Stimulated activated CD4-positive, alpha-beta T cell treated with anti-CD3 and anti-CD28 coated beads, Interleukin-4, amount 100 ng/mL, for 48 hours (primary cell): ENCODE results near the gene MT1G.
"Not testable (repeated sequence)": the region's sequence is repeated elsewhere in the genome, so short reads cannot be mapped to it uniquely, and the experiment has no call there.

Experiments used
- DNase-seq, 2 donors: peaks; one replicate each; pipeline ENCODE4 v3.0.0-alpha.2; 2020; ENCODE audit warnings: low read depth in 2 of 2

Gene MT1G

GRCh38 chr16:56665286-56666261 is 2.3 kb downstream of the MT1G start:
- DNase-seq, result not testable (repeated sequence)

DNA sequence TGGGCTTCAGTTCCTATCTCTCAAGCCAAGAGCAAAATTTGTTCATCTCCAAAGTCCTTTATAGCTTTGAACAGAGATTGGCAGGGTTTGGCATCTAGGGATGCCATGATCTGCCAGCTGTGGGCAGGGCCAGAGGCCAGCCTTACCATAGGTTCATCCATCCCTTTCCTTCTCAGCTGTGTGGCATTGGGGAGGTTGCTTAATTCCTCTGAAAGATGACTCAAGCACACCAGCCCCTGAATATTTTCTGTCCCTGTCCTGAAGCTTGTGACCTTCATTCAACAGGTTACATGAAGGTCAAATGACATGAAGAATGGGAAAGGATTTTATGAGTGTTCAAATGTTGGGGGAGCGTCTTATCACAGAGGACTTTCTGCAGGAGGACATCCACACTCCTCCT is 3.4 kb downstream of the MT1G start:
- DNase-seq, result no peak

- no peak for DNase-seq
These were observed 5.2 kb downstream of the MT1G start for GRCh38 chr16:56662357-56663354.

GRCh38 chr16:56658327-56658875 is 9.5 kb downstream of the MT1G start:
- no peak for DNase-seq

DNA sequence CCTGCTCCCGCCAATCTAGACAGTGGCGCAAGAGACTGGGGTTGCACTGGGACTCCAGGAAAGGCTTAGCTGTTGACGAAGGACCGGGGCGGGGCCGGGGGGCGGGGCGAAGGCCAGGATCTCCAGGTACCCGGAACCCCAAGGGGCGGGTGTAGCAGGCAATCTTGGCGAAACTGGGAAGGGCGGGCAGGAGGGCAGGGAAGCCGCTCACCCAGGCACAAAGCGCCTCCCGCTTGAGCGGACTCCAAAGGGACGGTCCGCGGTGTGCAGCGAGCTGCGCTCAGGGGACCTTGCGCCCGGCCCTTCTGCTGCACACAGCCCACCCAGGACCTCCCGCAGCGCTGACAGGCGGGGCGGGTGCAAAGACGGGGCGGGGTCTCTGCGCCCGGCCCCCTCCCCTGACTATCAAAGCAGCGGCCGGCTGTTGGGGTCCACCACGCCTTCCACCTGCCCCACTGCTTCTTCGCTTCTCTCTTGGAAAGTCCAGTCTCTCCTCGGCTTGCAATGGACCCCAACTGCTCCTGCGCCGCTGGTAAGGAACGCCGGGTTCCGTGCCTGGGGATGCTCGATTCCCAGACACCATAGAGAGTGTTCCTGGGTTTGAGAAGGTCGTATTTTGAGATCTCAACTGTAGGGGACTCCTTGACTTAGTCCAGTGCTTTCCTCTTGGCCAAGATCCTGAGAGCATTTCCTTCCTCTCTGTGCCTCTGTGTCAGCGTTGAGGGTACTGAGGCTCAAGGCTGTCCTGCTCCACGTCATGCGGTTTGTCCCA is 10.1 kb downstream of the MT1G start, which contains the start of gene MT1F:
Gene MT1F, plus strand, starts transcription at position 405 of the 772 bp plus-strand sequence. Its CDS starts 100 bp downstream, at position 505.
- DNase-seq, result peak; percentile 58 to 66

DNA sequence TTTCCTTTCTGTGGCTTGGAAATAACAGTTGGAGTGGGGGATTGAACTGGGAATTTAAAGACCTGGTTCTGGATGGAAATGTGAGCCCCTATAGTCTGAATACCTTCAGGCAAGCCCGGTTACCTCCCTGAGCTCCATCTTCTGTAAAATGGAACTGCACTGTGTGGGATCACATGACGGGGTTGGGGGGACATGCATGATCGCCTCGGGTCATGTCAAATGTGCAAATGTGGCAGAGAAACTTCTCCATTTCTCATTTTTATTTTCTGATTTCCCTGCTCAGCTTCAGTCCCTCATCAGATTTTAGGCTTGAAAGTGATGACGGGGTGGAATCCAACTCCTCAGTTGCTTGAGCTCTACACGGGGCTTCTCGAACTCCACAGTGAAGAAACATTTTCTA is 14.6 kb downstream of the MT1G start:
- DNase-seq, result no peak

- DNase-seq, result no peak
These were observed 15.3 kb downstream of the MT1G start for GRCh38 chr16:56652600-56652999.

GRCh38 chr16:56651586-56651985 is 16.3 kb downstream of the MT1G start, which contains the start of gene MT1B:
Gene MT1B (plus strand): TSS chr16:56651886. CDS start chr16:56651954, 68 bp downstream.
- no peak for DNase-seq

DNA sequence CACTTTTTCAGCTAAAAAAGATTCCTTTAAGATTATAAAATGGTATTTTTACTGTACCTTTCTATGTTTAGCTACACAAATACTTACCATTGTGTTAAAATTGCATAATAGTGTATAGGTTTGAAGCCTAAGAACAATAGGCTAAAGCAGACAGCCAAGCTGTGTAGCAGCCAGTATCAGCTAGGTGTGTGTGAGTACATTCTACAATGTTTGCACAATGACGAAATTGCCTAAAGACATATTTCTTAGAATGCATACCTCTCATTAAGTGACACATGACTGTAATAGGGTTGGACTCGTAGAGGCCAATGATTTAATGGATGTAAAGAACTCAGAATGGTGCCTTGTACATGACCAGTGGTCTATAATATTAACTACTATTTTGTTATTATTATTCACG is 18.0 kb downstream of the MT1G start:
- no peak for DNase-seq

GRCh38 chr16:56649271-56649670 is 18.6 kb downstream of the MT1G start:
- DNase-seq, result no peak

DNA sequence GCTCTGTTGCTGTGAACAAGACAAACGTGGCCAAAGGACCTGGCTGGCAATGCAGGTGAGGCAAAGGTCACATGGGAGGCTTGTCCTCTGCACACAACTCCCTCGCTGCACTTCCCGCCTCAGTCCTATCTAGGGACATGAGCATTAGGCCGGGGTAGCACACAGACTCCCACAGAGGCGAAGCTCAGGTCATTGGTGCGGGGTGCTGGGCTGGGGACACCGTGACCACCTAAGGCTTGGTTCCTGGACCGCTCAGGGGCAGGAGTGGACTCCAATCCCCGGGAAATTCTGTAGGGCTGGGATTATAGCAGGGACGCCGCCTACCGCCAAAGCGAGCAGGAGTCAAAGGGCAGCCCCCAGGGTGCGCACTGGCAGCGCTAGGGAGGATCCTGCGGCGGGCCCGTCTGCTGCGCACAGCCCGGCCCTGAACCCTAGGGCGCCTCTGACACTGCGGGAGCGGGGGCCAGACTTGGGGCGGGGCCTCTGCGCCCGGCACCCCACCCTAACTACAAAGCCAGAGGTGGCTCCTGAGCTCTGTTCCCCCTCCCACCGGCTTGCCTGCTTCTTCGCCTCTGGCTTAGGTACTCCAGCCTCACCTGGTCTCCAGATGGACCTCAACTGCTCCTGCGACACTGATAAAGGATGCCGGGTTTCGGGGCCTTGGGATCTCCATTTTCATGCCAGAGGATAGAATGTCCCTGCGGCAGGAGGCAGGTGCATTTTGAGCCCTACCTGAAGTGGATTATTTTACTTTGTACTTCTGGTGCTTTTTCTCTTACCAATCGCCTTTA is 20.0 kb downstream of the MT1G start:
- DNase-seq, result no peak

DNA sequence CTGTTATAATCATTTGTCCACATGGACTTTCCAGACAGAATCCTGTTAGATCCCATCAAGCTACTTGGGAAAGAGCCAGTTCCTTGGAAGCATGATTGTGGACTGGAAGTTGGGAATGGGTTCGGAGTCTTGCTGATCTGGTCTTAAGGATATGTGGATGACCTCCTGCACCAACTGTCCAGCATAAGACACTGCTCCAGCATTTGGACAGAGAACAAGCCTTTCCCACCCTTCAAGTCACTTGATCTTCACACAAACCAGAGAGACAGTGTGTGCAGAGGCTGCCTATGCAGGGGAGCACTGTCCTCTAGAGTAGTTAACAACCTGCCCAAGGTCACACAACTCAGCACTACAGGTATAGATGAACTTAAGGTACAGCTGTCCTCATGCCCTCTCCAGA is 22.0 kb downstream of the MT1G start:
- no peak for DNase-seq

GRCh38 chr16:56645311-56645710 is 22.6 kb downstream of the MT1G start:
- DNase-seq, result no peak

GRCh38 chr16:56643833-56644232 is 24.0 kb downstream of the MT1G start:
- no peak for DNase-seq

- peak; percentile 68 to 79 for DNase-seq
These were observed 24.6 kb downstream of the MT1G start for GRCh38 chr16:56643080-56643778.

- DNase-seq, result no peak
These were observed 26.7 kb downstream of the MT1G start for GRCh38 chr16:56641166-56641565.

GRCh38 chr16:56640076-56640475 is 27.8 kb downstream of the MT1G start:
- no peak for DNase-seq

DNA sequence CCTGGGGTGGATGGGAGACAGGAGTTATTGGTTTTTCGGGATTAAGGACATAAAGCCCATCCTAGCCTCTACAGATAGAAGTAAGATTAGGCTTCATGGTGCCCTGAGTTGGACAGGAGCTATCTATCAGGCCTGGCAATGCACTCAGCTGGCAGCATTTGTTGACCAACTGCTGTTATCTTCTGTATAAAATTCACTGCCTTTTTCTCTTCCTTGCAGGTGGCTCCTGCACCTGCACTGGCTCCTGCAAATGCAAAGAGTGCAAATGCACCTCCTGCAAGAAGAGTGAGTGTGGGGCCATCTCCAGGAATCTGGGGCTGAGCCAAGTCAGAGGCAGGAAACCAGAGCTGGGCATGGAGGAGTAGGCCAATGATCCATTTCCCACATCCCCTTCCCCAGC is 28.8 kb downstream of the MT1G start:
- no peak for DNase-seq
